AG09309 (cell line): ENCODE results near the gene ELAPOR2.

Experiments used
- DNase-seq: peaks from one replicate; pipeline ENCODE4 v3.0.0-alpha.2; 2010; ENCODE audit warnings: low read depth
- H3K4me3 ChIP-seq: 2 replicates; pipeline ENCODE4 v1.5.1; 2011; ENCODE audit warnings: mild to moderate bottlenecking, low read depth, low read length, moderate library complexity; ENCODE audit not compliant: control insufficient read depth
- CTCF ChIP-seq: IDR thresholded peaks from 2 replicates; pipeline ENCODE4 v1.5.1; 2011; ENCODE audit warnings: mild to moderate bottlenecking, low read depth, low read length, inconsistent platforms; ENCODE audit not compliant: insufficient read depth, control insufficient read depth; ENCODE audit errors: missing control alignments

The ELAPOR2 gene

GRCh38 chr7:87094322-87094721 is 34.9 kb upstream of the ELAPOR2 start:
- no peak for DNase-seq
- H3K4me3 ChIP-seq, result no peak overlapping the region
- TF ChIP-seq CTCF, result no peak

- TF ChIP-seq CTCF, result no peak
- DNase-seq, result no peak
- no peak overlapping the region for H3K4me3 ChIP-seq
Observed at GRCh38 chr7:87092568-87093091, 33.2 kb upstream of the ELAPOR2 start.

- no peak for TF ChIP-seq CTCF
- no peak for DNase-seq
- no peak overlapping the region for H3K4me3 ChIP-seq
Observed at GRCh38 chr7:87091487-87092066, 32.1 kb upstream of the ELAPOR2 start.

GRCh38 chr7:87083865-87084519 is 24.5 kb upstream of the ELAPOR2 start:
- no peak overlapping the region for H3K4me3 ChIP-seq
- DNase-seq, result no peak
- TF ChIP-seq CTCF, result no peak

GRCh38 chr7:87082675-87083074 is 23.2 kb upstream of the ELAPOR2 start:
- TF ChIP-seq CTCF, result no peak
- H3K4me3 ChIP-seq, result no peak overlapping the region
- no peak for DNase-seq

- TF ChIP-seq CTCF, result no peak
- no peak for DNase-seq
- H3K4me3 ChIP-seq, result no peak overlapping the region
Observed at GRCh38 chr7:87075671-87076404, 16.4 kb upstream of the ELAPOR2 start.
